IPS-15b (cell line): ENCODE results near the gene NMD3.
"Not testable (repeated sequence)": the region's sequence is repeated elsewhere in the genome, so short reads cannot be mapped to it uniquely, and the experiment has no call there.

ENCODE experiments used
- H3K27me3 ChIP-seq: one replicate; pipeline ENCODE4 v1.6.1; 2013; ENCODE audit warnings: low read length; ENCODE audit not compliant: control insufficient read depth, insufficient read depth
- H3K36me3 ChIP-seq: one replicate; pipeline ENCODE4 v1.6.1; 2013; ENCODE audit warnings: low read length; ENCODE audit not compliant: control insufficient read depth, insufficient read depth
- H3K4me1 ChIP-seq: one replicate; pipeline ENCODE4 v1.6.1; 2013; ENCODE audit warnings: mild to moderate bottlenecking, low read length; ENCODE audit not compliant: control insufficient read depth, insufficient read depth
- H3K4me3 ChIP-seq: one replicate; pipeline ENCODE4 v1.5.1; 2013; ENCODE audit warnings: low read depth, low read length
- H3K9ac ChIP-seq: one replicate; pipeline ENCODE4 v1.6.1; 2013; ENCODE audit warnings: low read depth, mild to moderate bottlenecking, low read length
- H3K9me3 ChIP-seq: one replicate; pipeline ENCODE4 v1.6.1; 2013; ENCODE audit warnings: mild to moderate bottlenecking, low read length; ENCODE audit not compliant: control insufficient read depth, insufficient read depth

The NMD3 gene

DNA sequence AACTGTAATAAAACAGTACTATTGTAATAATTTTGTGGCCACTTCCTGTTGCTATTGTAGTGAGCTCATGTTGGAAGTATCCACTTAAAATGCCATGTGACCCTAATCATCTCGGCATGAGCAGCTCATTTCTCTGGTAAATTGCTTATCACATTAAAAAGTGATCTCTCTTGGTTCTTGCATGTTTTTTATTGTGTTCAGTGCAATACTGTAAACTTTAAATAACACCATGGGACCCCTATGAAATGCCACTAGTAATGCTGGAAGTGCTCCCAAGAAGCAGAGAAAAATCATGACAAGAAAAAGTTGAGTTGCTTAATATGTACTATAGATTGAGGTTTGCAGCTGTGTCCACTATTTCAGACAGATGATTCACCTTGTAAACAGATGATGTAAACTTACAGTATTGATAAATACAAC is 45.6 kb downstream of the NMD3 start:
- H3K4me1 ChIP-seq, result no peaks in the 10 kb centered on the region
- no peaks in the 10 kb centered on the region for H3K27me3 ChIP-seq
- H3K9ac ChIP-seq, result no peak overlapping the region
- H3K4me3 ChIP-seq, result no peak overlapping the region
- H3K36me3 ChIP-seq, result peaks cover 2% of the 10 kb centered on the region
- H3K9me3 ChIP-seq, result no peaks in the 10 kb centered on the region

DNA sequence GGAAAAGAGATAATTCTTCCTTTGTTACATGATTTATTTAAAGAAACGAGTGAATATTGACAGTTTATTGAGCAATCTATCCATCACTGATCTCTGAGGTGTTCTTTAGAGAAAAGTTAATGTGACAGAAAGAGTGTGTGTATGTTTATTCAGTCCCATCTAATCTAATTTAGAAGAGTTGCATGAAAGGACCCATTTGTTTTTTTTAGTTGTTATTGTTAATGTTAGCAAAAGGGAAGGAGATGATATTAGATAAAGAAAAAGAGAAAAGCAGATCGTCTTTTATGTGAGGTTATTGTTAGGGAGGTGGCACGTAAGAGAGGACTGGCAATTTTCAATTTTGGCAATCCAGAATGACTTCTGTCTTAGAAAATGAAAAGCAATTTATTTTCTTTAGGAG is 46.5 kb downstream of the NMD3 start:
- no peaks in the 10 kb centered on the region for H3K27me3 ChIP-seq
- no peaks in the 10 kb centered on the region for H3K9me3 ChIP-seq
- H3K4me3 ChIP-seq, result no peak overlapping the region
- no peak overlapping the region for H3K9ac ChIP-seq
- H3K4me1 ChIP-seq, result no peaks in the 10 kb centered on the region
- peaks cover 2% of the 10 kb centered on the region for H3K36me3 ChIP-seq

DNA sequence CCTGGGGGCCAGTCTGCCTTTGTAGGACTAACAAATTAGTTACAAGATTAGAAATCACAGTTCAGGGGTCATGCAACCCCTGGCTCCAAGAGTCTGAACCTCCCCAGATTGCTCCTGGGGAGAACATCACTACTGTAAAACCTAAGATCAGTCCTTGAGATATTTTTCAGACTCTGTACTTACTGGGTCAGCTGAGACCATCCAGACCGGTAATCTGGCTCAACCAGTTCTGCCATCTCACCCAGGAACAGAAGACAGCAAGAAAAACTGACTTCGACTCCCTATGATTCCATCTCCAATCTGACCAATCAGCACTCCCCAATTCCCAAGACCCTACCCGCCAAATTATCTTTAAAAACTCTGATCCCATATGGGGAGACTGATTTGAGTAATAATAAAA is 47.5 kb downstream of the NMD3 start:
- Histone ChIP-seq H3K9ac (no peak overlapping the region), H3K27me3 (no peaks in the 10 kb centered on the region), H3K4me3 (no peak overlapping the region), H3K36me3 (peaks cover 2% of the 10 kb centered on the region), H3K4me1 (no peaks in the 10 kb centered on the region), H3K9me3 (no peaks in the 10 kb centered on the region)

DNA sequence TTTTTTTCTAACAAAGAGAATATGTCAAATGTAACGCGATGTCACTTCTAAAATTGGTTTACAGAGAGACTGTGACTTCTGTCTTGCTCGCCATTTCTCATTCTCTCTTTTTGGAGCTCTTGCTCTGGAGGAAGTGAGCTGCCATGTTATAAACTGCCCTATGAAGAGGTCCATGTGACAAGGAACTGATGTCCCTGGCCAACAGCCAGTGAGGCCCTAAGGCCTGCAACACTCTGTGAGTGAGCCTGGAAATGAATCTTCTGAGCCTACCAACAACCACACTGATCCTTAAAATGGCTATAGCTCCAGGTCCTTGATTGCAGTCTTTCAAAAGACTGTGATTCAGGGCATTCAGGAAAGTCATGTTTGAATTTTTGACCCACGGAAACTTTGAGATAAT is 49.9 kb downstream of the NMD3 start:
- Histone ChIP-seq H3K27me3 (no peaks in the 10 kb centered on the region), H3K9me3 (no peaks in the 10 kb centered on the region), H3K4me1 (no peaks in the 10 kb centered on the region), H3K36me3 (no peaks in the 10 kb centered on the region), H3K4me3 (no peak overlapping the region), H3K9ac (no peak overlapping the region)

DNA sequence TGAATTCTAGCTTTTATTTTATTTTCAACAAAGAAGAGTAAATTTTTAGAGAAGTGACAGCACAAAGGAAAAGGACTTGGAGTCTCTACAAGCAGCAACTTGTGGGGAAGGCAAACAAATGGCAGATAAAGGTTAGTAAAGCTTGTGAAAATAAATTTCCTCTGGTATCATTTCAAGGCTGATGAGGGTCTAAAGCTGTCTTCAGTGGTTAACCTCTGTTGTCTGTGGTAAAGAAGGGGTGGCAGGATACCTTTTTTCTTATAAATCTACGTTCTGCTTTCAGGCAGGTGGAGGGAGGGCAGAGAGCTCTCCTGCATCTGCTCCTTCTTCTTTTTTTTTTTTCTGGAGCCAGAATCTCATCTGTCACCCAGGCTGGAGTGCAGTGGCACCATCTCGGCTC is 50.5 kb downstream of the NMD3 start:
- H3K36me3 ChIP-seq, result no peaks in the 10 kb centered on the region
- no peaks in the 10 kb centered on the region for H3K9me3 ChIP-seq
- no peaks in the 10 kb centered on the region for H3K27me3 ChIP-seq
- H3K4me3 ChIP-seq, result no peak overlapping the region
- no peaks in the 10 kb centered on the region for H3K4me1 ChIP-seq
- H3K9ac ChIP-seq, result no peak overlapping the region

DNA sequence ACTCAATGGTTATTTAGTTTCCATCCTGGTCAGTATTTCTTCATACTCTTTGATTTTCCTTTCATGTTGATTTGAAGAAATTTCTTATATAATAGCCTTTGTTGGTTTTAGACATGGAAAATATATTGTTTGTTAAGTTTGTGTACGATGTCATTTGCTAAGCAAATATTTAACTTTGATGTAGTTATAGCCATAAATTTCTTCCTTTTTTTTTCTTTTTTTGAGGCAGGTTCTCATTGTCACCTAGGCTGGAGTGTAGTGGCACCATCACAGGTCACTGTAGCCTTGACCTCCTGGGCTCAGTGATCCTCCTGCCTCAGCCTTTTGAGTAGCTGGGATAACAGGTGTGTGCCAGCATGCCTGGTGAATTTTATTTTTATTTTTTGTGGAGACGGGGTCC is 51.4 kb downstream of the NMD3 start:
- Histone ChIP-seq H3K27me3 (no peaks in the 10 kb centered on the region), H3K4me1 (no peaks in the 10 kb centered on the region), H3K9me3 (no peaks in the 10 kb centered on the region), H3K9ac (no peak overlapping the region), H3K4me3 (no peak overlapping the region), H3K36me3 (no peaks in the 10 kb centered on the region)

DNA sequence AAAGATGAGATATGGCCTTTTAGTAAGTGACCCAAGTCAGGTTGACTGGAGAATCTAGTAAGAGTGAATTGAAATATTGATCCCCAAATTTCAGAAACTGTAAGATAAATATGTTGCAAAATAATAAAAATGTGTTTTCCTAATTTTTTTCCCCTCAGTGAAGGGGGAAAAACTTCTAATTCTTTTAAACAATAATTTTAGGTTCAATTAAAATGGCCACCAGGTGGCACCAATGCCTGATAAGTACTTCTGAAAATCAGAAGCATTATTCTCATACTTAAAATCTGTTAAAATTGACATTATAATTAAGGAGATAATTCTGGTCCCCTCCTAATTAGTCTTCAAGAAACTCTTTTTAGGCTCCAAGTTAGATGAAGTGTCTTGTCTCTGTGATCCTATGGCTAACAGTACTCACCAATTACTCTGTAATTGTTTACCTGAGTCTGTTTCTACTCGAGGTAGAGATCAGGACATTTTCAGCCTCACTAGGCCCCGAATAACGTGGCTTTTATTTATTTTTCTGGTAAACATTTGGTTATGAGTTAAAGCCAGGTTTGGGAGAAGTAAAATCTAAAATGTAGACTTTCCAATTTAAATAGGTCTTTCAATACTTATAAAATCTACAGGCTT is 52.6 kb downstream of the NMD3 start:
- Histone ChIP-seq H3K27me3 (no peaks in the 10 kb centered on the region), H3K36me3 (no peaks in the 10 kb centered on the region), H3K4me1 (no peaks in the 10 kb centered on the region), H3K9ac (no peak overlapping the region), H3K9me3 (no peaks in the 10 kb centered on the region), H3K4me3 (no peak overlapping the region)

DNA sequence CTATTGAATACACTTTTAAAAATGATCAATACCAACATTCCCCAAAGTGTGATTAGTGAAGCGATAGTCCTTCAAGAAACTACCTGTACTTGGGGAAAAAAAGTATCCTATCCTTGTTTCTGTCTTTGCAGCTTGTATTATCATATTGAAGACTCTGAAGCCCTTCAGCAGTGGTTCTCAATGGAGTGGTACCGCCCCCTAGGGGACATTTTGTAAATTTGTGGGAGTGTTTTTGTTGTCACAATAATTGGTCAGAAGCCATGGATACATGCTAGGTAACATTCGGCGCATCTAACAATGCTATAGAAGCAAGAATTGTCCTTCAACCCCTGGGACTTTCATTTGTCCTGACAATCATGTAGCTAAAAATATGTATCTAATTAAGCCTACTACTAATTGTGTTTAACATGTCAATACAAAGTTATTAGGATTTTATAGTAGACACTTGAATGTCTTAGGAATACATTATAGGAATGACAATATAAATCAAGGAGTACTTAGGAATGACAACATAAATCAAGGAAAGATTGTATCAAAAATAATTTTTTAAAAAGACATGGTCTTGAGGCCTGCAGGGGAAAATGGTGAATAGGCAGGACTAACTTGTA is 53.7 kb downstream of the NMD3 start:
- H3K4me1 ChIP-seq, result no peaks in the 10 kb centered on the region
- no peak overlapping the region for H3K4me3 ChIP-seq
- H3K9ac ChIP-seq, result no peak overlapping the region
- H3K27me3 ChIP-seq, result no peaks in the 10 kb centered on the region
- no peaks in the 10 kb centered on the region for H3K9me3 ChIP-seq
- no peaks in the 10 kb centered on the region for H3K36me3 ChIP-seq

DNA sequence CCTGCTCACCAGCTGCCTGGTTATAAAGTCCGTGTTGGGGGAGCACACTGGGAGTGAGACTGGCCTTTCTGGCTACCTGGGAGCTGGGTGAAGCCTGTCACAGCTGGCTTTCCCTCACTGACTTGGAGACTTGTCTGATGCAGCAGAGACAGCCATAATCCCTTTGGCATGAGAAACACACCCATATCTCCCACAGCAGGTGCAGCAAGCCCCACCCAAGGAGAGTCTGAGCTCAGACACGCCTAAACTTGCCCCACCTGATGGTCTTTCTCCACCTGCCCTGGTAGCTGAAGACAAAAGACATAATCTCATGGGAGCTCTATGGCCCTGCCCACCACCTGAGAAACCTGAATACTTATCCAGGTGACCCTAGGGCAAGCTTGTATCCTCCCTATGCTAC is 54.8 kb downstream of the NMD3 start:
- H3K27me3 ChIP-seq, result no peaks in the 10 kb centered on the region
- no peak overlapping the region for H3K4me3 ChIP-seq
- H3K4me1 ChIP-seq, result no peaks in the 10 kb centered on the region
- no peaks in the 10 kb centered on the region for H3K36me3 ChIP-seq
- H3K9me3 ChIP-seq, result no peaks in the 10 kb centered on the region
- H3K9ac ChIP-seq, result no peak overlapping the region

DNA sequence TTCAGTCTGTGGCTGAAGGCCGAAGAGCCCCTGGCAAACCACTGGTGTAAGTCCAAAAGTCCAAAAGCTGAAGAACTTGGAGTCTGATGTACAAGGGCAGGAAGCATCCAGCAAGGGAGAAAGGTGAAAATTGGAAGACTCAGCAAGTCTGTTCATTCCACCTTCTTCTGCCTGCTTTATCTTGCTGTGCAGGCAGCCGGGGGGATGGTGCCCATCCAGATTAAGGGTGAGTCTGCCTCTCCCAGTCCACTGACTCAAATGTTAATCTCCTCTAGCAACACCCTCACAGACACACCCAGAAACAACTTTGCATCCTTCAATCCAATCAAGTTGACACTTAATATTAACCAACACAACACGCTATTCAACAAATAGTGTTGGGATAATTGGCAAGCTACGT is 61.3 kb downstream of the NMD3 start:
- H3K9ac ChIP-seq, H3K9me3 ChIP-seq, H3K4me1 ChIP-seq, H3K27me3 ChIP-seq, H3K4me3 ChIP-seq, H3K36me3 ChIP-seq: not testable (repeated sequence)

DNA sequence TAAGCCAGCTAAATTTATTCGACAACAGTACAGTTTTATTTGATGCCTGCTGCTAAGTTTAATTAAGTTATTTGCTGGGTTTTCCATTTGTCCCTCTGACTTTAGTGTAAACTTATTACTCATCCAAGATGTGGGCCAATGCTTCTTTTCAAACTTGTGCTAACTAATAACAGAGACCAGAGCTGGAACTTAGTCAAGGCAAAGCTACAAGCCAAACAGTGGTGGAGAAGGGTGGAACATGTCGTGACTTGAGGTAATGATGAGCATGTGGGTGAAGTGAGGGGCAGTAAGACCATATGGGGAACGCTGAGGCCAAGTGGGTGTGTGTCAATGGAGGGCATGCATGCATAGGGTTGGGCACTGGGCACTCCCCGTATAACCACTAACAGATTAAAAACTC is 63.9 kb downstream of the NMD3 start:
- no peaks in the 10 kb centered on the region for H3K27me3 ChIP-seq
- H3K9ac ChIP-seq, result no peak overlapping the region
- H3K4me3 ChIP-seq, result no peak overlapping the region
- H3K9me3 ChIP-seq, result no peaks in the 10 kb centered on the region
- no peaks in the 10 kb centered on the region for H3K36me3 ChIP-seq
- no peaks in the 10 kb centered on the region for H3K4me1 ChIP-seq

DNA sequence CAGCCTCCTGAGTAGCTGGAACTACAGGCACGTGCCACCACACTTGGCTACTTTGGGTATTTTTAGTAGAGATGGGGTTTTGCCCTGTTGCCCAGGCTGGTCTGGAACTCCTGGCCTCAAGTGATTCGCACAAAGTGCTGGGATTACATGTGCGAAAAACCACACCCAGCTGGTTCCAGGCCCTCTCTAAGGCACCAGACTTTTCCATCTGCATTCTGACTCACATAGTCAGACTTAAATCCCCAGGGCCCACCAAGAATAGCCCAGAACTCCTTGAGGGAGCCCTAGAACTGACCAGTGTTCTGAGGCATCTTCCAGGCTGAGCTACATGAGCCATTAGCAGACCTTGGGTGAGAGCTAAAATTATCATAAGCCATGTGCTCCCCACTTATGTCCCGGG is 68.1 kb downstream of the NMD3 start:
- Histone ChIP-seq H3K9me3 (no peaks in the 10 kb centered on the region), H3K4me1 (no peaks in the 10 kb centered on the region), H3K36me3 (no peaks in the 10 kb centered on the region), H3K9ac (no peak overlapping the region), H3K27me3 (no peaks in the 10 kb centered on the region), H3K4me3 (no peak overlapping the region)
